PFSK-1 (cell line): ENCODE measurements around the gene ATP6AP1.

Experiments
- FOXP2 ChIP-seq: optimal IDR thresholded peaks from 2 replicates; pipeline ENCODE3; 2011; ENCODE audit warnings: borderline replicate concordance, control low read depth, inconsistent platforms; ENCODE audit not compliant: insufficient read depth; ENCODE audit errors: extremely low read length, extremely low read depth
- POLR2AphosphoS5 ChIP-seq: IDR thresholded peaks from 2 replicates; pipeline ENCODE4 v1.6.1; 2012; ENCODE audit warnings: low read depth, mild to moderate bottlenecking, control low read depth, low read length, moderate library complexity
- SIN3A ChIP-seq: IDR thresholded peaks from 2 replicates; pipeline ENCODE4 v1.6.1; 2012; ENCODE audit warnings: mild to moderate bottlenecking, low read length, moderate library complexity, borderline replicate concordance; ENCODE audit not compliant: insufficient read depth
- TAF1 ChIP-seq: IDR thresholded peaks from 2 replicates; pipeline ENCODE4 v1.6.1; 2012; ENCODE audit warnings: low read length, control low read depth, borderline replicate concordance; ENCODE audit not compliant: insufficient read depth
- TF ChIP-seq, protein P1 (sequence below), 2 experiments: IDR thresholded peaks; 2 replicates each; pipeline versions ENCODE4 v1.6.1 to v1.8.0; 2011 to 2012; ENCODE audit warnings: low read depth in 2 of 2, low read length in 2 of 2, control low read depth in 1 of 2, inconsistent platforms in 1 of 2, mild to moderate bottlenecking in 1 of 2, moderate library complexity in 1 of 2; ENCODE audit not compliant: insufficient read depth in 1 of 2

Gene ATP6AP1

DNA sequence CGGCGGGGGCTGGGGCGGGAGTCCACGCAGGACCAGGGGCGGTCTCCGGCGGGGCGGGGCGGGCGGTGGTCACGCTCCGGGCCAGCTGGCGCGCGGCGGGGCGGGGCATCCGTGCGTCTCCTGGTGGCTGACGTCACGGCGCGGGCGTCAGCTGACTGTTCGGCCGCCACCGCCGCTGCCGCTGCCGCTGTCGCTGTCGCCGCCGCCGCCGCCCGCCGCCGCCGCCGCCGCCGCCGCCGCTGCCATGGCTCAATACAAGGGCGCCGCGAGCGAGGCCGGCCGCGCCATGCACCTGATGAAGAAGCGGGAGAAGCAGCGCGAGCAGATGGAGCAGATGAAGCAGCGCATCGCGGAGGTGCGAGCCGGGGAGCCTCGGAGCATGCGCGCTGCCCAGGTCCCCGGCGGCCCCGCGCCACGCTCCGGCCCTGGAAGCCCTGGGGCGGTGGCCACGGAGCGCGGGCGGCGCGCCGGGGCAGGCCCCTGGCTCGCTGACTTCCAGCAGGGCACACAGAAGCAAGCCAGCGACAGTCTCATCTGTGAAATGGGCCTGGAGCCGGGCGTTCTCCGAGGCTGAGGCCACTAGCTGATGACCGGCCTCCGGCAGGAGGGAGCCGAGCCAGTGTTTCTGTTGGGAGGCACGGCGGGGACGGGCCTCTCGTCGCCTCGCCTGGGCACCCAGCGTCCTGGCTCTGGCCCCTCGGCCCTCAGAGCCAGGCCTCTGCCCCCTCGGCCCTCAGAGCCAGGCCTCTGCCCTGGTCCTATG lies 15.7 kb downstream of the ATP6AP1 start, which contains the start of gene FAM50A:
FAM50A (plus strand) TSS at position 150 of the 763 bp plus-strand sequence; CDS start at position 245, 95 bp downstream.
- no peak for TF ChIP-seq FOXP2
- no peak for TF ChIP-seq POLR2AphosphoS5
- TF ChIP-seq SIN3A, result no peak
- TF ChIP-seq, protein P1, sequence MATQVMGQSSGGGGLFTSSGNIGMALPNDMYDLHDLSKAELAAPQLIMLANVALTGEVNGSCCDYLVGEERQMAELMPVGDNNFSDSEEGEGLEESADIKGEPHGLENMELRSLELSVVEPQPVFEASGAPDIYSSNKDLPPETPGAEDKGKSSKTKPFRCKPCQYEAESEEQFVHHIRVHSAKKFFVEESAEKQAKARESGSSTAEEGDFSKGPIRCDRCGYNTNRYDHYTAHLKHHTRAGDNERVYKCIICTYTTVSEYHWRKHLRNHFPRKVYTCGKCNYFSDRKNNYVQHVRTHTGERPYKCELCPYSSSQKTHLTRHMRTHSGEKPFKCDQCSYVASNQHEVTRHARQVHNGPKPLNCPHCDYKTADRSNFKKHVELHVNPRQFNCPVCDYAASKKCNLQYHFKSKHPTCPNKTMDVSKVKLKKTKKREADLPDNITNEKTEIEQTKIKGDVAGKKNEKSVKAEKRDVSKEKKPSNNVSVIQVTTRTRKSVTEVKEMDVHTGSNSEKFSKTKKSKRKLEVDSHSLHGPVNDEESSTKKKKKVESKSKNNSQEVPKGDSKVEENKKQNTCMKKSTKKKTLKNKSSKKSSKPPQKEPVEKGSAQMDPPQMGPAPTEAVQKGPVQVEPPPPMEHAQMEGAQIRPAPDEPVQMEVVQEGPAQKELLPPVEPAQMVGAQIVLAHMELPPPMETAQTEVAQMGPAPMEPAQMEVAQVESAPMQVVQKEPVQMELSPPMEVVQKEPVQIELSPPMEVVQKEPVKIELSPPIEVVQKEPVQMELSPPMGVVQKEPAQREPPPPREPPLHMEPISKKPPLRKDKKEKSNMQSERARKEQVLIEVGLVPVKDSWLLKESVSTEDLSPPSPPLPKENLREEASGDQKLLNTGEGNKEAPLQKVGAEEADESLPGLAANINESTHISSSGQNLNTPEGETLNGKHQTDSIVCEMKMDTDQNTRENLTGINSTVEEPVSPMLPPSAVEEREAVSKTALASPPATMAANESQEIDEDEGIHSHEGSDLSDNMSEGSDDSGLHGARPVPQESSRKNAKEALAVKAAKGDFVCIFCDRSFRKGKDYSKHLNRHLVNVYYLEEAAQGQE (IDR thresholded peaks at IDR 0.05; ENCODE audit: insufficient read depth in 1 of 2, low read depth in 2 of 2, low read length in 2 of 2), result no peak
- TF ChIP-seq TAF1, result no peak

DNA sequence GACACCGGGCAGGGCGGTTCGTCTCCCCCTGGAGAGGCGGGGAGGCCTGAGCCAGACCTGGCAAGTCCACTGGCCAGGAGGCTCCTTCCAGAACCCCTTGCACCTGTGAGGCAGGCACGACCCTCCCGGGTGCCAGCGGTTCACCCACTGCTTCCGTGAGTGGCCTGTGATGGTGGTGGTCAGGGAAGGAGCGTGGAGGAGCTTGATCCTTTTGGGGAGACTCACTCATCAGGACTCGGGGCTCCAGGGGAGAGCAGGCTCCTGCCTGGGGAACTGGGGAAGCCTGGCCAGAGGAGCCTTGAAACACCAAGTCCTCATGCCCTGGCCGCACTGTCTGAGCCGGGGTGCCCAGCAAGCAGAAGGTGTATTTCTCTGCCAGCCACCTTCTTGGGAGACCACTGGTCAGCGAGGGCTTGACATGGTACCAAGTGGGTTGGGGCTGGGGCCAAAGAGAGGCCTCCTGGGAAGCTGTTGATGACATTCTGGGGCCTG lies 16.3 kb downstream of the ATP6AP1 start:
- TF ChIP-seq POLR2AphosphoS5, result no peak
- no peak for TF ChIP-seq SIN3A
- TF ChIP-seq, protein P1 (IDR thresholded peaks at IDR 0.05; ENCODE audit: insufficient read depth in 1 of 2, low read depth in 2 of 2, low read length in 2 of 2), result no peak
- no peak for TF ChIP-seq FOXP2
- TF ChIP-seq TAF1, result no peak

DNA sequence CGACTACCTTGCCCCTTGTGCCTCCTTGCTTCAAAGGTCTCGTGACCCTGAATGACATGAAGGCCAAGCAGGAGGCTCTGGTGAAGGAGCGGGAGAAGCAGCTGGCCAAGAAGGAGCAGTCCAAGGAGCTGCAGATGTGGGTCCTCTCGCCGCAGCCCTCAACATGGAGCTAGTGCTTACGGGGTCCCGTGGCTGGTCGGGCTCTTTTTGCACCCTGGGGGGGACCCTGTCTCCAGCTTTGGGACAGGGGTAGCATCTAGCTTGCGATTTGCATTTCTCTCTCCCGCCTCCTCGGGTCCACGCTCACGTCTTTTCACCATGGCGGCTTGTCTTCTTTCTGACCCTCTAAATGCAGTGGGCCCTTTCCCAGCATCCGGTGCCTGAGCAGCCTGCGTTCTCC lies 17.3 kb downstream of the ATP6AP1 start:
- TF ChIP-seq FOXP2 (no peak), SIN3A (no peak)

DNA sequence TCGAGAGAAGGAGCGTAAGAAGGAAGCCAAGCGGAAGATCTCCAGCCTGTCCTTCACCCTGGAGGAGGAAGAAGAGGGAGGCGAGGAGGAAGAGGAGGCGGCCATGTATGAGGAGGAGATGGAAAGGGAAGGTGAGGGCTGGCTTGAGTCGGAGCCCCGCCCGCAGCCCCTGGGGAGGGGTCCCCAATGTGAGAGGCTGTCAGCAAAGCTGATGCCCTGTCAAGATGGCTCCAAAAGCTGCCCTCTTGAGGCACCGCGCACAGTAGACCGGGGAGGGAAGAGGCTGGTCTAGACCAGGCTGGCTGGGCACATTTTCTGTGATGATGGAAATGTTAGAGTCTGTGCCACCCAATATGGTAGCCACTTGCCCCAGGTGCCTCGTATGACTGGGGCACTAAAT lies 18.0 kb downstream of the ATP6AP1 start:
- no peak for TF ChIP-seq FOXP2
- TF ChIP-seq, protein P1 (IDR thresholded peaks at IDR 0.05; ENCODE audit: insufficient read depth in 1 of 2, low read depth in 2 of 2, low read length in 2 of 2), result no peak
- no peak for TF ChIP-seq TAF1
- TF ChIP-seq SIN3A, result no peak
- TF ChIP-seq POLR2AphosphoS5, result no peak

DNA sequence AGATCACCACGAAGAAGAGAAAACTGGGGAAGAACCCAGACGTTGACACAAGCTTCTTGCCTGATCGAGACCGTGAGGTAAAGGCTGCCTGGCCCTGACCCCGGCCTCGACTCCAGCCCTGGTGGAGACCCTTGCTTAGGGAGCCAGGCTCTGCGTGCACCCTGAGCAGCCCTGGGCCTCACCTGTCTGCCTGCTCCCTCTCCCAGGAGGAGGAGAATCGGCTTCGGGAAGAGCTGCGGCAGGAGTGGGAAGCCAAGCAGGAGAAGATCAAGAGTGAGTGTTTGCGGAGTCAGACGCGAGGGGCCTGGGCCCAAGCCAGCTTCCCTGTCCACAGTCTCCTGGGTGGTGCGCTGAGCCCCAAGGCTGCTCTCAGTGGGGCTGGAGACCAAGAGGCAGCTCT lies 20.0 kb downstream of the ATP6AP1 start:
- TF ChIP-seq FOXP2 (no peak), SIN3A (no peak), TAF1 (no peak), POLR2AphosphoS5 (no peak)
- TF ChIP-seq, protein P1 (IDR thresholded peaks at IDR 0.05; ENCODE audit: insufficient read depth in 1 of 2, low read depth in 2 of 2, low read length in 2 of 2), result no peak
